HepG2 (cell line): ENCODE results near the gene TXNRD1. TPM values are rescaled to one million over a fixed set of nuclear protein-coding genes. Genes with fewer than 3 reads are reported as not detected.

Source experiments
- ATAC-seq: fragments of 200-7000 bp; cut with Tn5 transposase; 3 replicates; pipeline ENCODE4 v1.9.1; 2020; ENCODE audit warnings: mild to moderate bottlenecking, moderate library complexity
- BruUV-seq: library from RNA; stranded (reverse); fragments of 400-500 nt; replicated peaks from 2 replicates; lab custom pipeline; 2021; lab: Mats Ljungman, UMichigan
- CTCF ChIA-PET: fragments of 300-600 bp; formaldehyde crosslinking; extraction: SDS; loops from one replicate; lab custom pipeline; 2021; ENCODE audit warnings: low total read pairs, inconsistent platforms, low intra/inter-chr PET ratio; lab: Yijun Ruan, JAX
- POLR2A ChIA-PET: fragments of 350-600 bp; sonication (Branson Sonifier 250); formaldehyde crosslinking; loops from one replicate; lab custom pipeline; 2020; ENCODE audit warnings: antibody characterized with exemption, inconsistent platforms; lab: Yijun Ruan, JAX
- DNase-seq: peaks from one replicate; pipeline ENCODE4 v3.0.0-alpha.2; 2015; ENCODE audit warnings: low spot score
- FAIRE-seq: peaks from 3 replicates; lab custom pipeline; 2011; peaks lifted over from hg19 to GRCh38; lab: Jason Lieb, UNC
- H2AFZ ChIP-seq: one replicate; pipeline ENCODE4 v1.6.1; 2011; ENCODE audit warnings: low read length, inconsistent platforms
- H3K27ac ChIP-seq: fragments of 300-600 bp; 3 replicates; pipeline ENCODE4 v1.8.0; 2011; ENCODE audit warnings: mixed run types, mild to moderate bottlenecking, mixed read lengths, low read length, inconsistent platforms; ENCODE audit not compliant: insufficient read depth; ENCODE audit errors: extremely low read length
- H3K27me3 ChIP-seq, 2 experiments: fragments of 200-600 bp in 1 of 2; 2 replicates in 1 of 2; 3 replicates in 1 of 2; pipeline versions ENCODE4 v1.6.0 to v1.8.0; 2011; ENCODE audit warnings: low read length in 2 of 2, mild to moderate bottlenecking in 2 of 2, moderate library complexity in 2 of 2, inconsistent platforms in 1 of 2; ENCODE audit not compliant: insufficient read depth in 2 of 2, control insufficient read depth in 1 of 2
- H3K36me3 ChIP-seq, 2 experiments: fragments of 200-600 bp in 1 of 2; replicated peaks in 1 of 2; 2 replicates in 1 of 2; 3 replicates in 1 of 2; pipeline versions ENCODE4 v1.5.1 to v1.8.0; 2011; ENCODE audit warnings: low read length in 2 of 2, inconsistent platforms in 1 of 2; ENCODE audit not compliant: insufficient read depth in 2 of 2, control insufficient read depth in 1 of 2
- H3K4me1 ChIP-seq: 2 replicates; pipeline ENCODE4 v1.5.1; 2012; ENCODE audit warnings: low read length, inconsistent platforms; ENCODE audit not compliant: insufficient read depth
- H3K4me2 ChIP-seq: 2 replicates; pipeline ENCODE4 v1.6.0; 2011; ENCODE audit warnings: low read depth, low read length, inconsistent platforms
- H3K4me3 ChIP-seq, 3 experiments: fragments of 200-600 bp in 1 of 3; sonication (generic), shearing (Covaris generic) in 1 of 3; replicated peaks in 1 of 3; 2 replicates each; pipeline ENCODE4 v1.5.1; 2011 to 2016; ENCODE audit warnings: low read length in 3 of 3, inconsistent platforms in 2 of 3, low read depth in 2 of 3, mild to moderate bottlenecking in 2 of 3, control low read depth in 1 of 3, mixed read lengths in 1 of 3; ENCODE audit not compliant: insufficient read depth in 1 of 3
- H3K79me2 ChIP-seq: one replicate; pipeline ENCODE4 v1.6.1; 2011; ENCODE audit warnings: low read length, inconsistent platforms; ENCODE audit not compliant: insufficient read depth
- H3K9ac ChIP-seq: 2 replicates; pipeline ENCODE4 v1.6.0; 2011; ENCODE audit warnings: mild to moderate bottlenecking, low read depth, low read length, inconsistent platforms; ENCODE audit not compliant: insufficient read depth
- H3K9me3 ChIP-seq: 2 replicates; pipeline ENCODE4 v1.5.1; 2012; ENCODE audit warnings: mild to moderate bottlenecking, low read length
- H4K20me1 ChIP-seq: 2 replicates; pipeline ENCODE4 v1.6.0; 2011; ENCODE audit warnings: inconsistent platforms, mild to moderate bottlenecking, low read length, moderate library complexity; ENCODE audit not compliant: insufficient read depth
- BRD4 ChIP-seq: sonication (generic); formaldehyde crosslinking; IDR thresholded peaks from 2 replicates; pipeline ENCODE4 v1.4.0; 2020; ENCODE audit warnings: missing genetic modification reagents
- GPN1 ChIP-seq: sonication (generic); formaldehyde crosslinking; IDR thresholded peaks from 2 replicates; pipeline ENCODE4 v1.5.1; 2020; ENCODE audit warnings: missing genetic modification reagents, borderline replicate concordance
- HNRNPLL ChIP-seq: fragments of 200-400 bp; formaldehyde crosslinking; IDR thresholded peaks from 2 replicates; pipeline ENCODE4 v1.6.1; 2017; ENCODE audit warnings: mild to moderate bottlenecking, low read depth, low read length; ENCODE audit not compliant: poor library complexity, severe bottlenecking
- KDM3A ChIP-seq: IDR thresholded peaks from 2 replicates; pipeline ENCODE4 v1.6.1; 2018; ENCODE audit warnings: low read depth, missing compliant biosample characterization
- PHB2 ChIP-seq: fragments of 450-650 bp; IDR thresholded peaks from 2 replicates; pipeline ENCODE4 v1.6.1; 2018; ENCODE audit not compliant: partially characterized antibody
- RORA ChIP-seq: sonication (generic); formaldehyde crosslinking; IDR thresholded peaks from 2 replicates; pipeline ENCODE4 v1.5.0; 2020; ENCODE audit warnings: mild to moderate bottlenecking, missing genetic modification reagents, moderate library complexity
- SMYD3 ChIP-seq: sonication (generic); formaldehyde crosslinking; IDR thresholded peaks from 2 replicates; pipeline ENCODE4 v1.8.1; 2023; ENCODE audit warnings: mild to moderate bottlenecking, missing genetic modification reagents
- ZMYM4 ChIP-seq: sonication (generic); formaldehyde crosslinking; IDR thresholded peaks from 2 replicates; pipeline ENCODE4 v1.8.1; 2023; ENCODE audit warnings: mild to moderate bottlenecking, missing genetic modification reagents
- ZNF235 ChIP-seq: sonication (generic); formaldehyde crosslinking; IDR thresholded peaks from 2 replicates; pipeline ENCODE4 v1.8.1; 2023; ENCODE audit warnings: mild to moderate bottlenecking, missing genetic modification reagents, borderline replicate concordance
- ZNF614 ChIP-seq: IDR thresholded peaks from 2 replicates; pipeline ENCODE4 v1.6.1; 2018; ENCODE audit warnings: missing biosample characterization, missing genetic modification reagents, inconsistent platforms, borderline replicate concordance
- ZNF75D ChIP-seq: sonication (generic); formaldehyde crosslinking; IDR thresholded peaks from 2 replicates; pipeline ENCODE4 v1.8.1; 2023; ENCODE audit warnings: missing genetic modification reagents, mild to moderate bottlenecking, borderline replicate concordance
- ZNF839 ChIP-seq: sonication (generic); formaldehyde crosslinking; IDR thresholded peaks from 2 replicates; pipeline ENCODE4 v1.4.0; 2020; ENCODE audit warnings: missing genetic modification reagents, mild to moderate bottlenecking, borderline replicate concordance
- WGBS: methylation state at CpG from one replicate; pipeline ENCODE4 v1.1.6; 2017; ENCODE audit warnings: low lambda C conversion rate; 5-methylcytosine and 5-hydroxymethylcytosine counted together
- in situ Hi-C: cut with HindIII; loops from 2 replicates; pipeline ENCODE4 v1.10.0; 2017; ENCODE audit warnings: low pct_unique_long_range_greater_than_20kb; ENCODE audit not compliant: extremely low pct_ligation_motif_present
- intact Hi-C: fragments of 100-400 bp; cut with micrococcal nuclease; formaldehyde crosslinking; loops from one replicate; pipeline ENCODE4 v1.10.0; 2022; ENCODE audit not compliant: unreplicated experiment
- polyA plus RNA-seq, 8 experiments: library from polyadenylated mRNA; depleted of rRNA in 3 of 8; stranded (reverse) in 7 of 8; unstranded in 1 of 8; fragments of >200 nt; fragmentation: Illumina TruSeq in 4 of 8; extraction: Trizol in 4 of 8; gene quantifications; 2 replicates each; pipeline versions ENCODE4 v1.2.1 to v1.2.3, GENCODE V29; 2011 to 2016; ENCODE audit warnings: low read depth in 4 of 8, missing spikeins in 1 of 8, mixed read lengths in 1 of 8; ENCODE audit not compliant: insufficient read depth in 1 of 8
- total RNA-seq, 5 experiments: library from RNA; depleted of rRNA; stranded (reverse); fragments of >200 nt; fragmentation: Illumina TruSeq; extraction: Trizol; gene quantifications; 2 replicates each; pipeline ENCODE4 v1.2.3, GENCODE V29; 2016; ENCODE audit warnings: low read depth in 1 of 5

TXNRD1 gene
- total and polyA plus RNA-seq, 2 of the 13 experiments (the other 11 are each of a cell fraction or from before 2014, with no cell fraction given) = 54.0 to 190 TPM

GRCh38 chr12:104359216-104359615, 143.6 kb downstream of the TXNRD1 start:
- WGBS = 97% methylated on average over 10 of the region's 10 CpGs
- POLR2A ChIA-PET = no interaction called here
- H4K20me1 ChIP-seq = peaks cover 6% of the 10 kb centered on the region; the same call in 1 of the 2 replicates
- CTCF ChIA-PET = interaction anchor here (3.1 kb wide), 1 partner anchor 158 kb away, joined by 29 read pairs; no protein-coding TSS in a partner anchor
- intact Hi-C loops = no loop called here
- no peaks in the 10 kb centered on the region for H3K9me3 ChIP-seq
- peak; percentile 6; the same call in 2 of the 3 replicates for ATAC-seq
- no peak overlapping the region for H2AFZ ChIP-seq
- no peaks in the 10 kb centered on the region for H3K4me1 ChIP-seq
- no peaks in the 10 kb centered on the region for H3K36me3 ChIP-seq
- no TSS peak for BruUV-seq
- no peak for DNase-seq
- no peak for FAIRE-seq
- H3K27me3 ChIP-seq = no peaks in the 10 kb centered on the region
- H3K79me2 ChIP-seq = no peaks in the 10 kb centered on the region
- TF ChIP-seq HNRNPLL = no peak
- TF ChIP-seq GPN1 (CRISPR knock-in tag) = no peak
- no peak for TF ChIP-seq SMYD3 (CRISPR knock-in tag)
- no peak for TF ChIP-seq BRD4 (CRISPR knock-in tag)
- in situ Hi-C loops = loop anchor here (5.0 kb wide), 1 partner anchor 157 kb away; no protein-coding TSS in a partner anchor
- no peak overlapping the region for H3K4me2 ChIP-seq
- H3K4me3 ChIP-seq = no peak overlapping the region
- no peak overlapping the region for H3K27ac ChIP-seq
- no peak overlapping the region for H3K9ac ChIP-seq

GRCh38 chr12:104360157-104360556, 144.6 kb downstream of the TXNRD1 start:
- Histone ChIP-seq H3K4me2 (no peak overlapping the region), H3K9ac (no peak overlapping the region), H3K4me3 (no peak overlapping the region), H3K27me3 (no peaks in the 10 kb centered on the region), H3K79me2 (no peaks in the 10 kb centered on the region), H3K27ac (no peak overlapping the region), H3K9me3 (no peaks in the 10 kb centered on the region), H4K20me1 (peaks cover 2% of the 10 kb centered on the region; the same call in 1 of the 2 replicates), H2AFZ (no peak overlapping the region), H3K4me1 (no peaks in the 10 kb centered on the region), H3K36me3 (no peaks in the 10 kb centered on the region)
- in situ Hi-C loops (no loop called here), intact Hi-C loops (no loop called here)
- ChIA-PET CTCF (interaction anchor here (3.1 kb wide), 1 partner anchor 159 kb away, joined by 29 read pairs; no protein-coding TSS in a partner anchor), POLR2A (no interaction called here)
- FAIRE-seq (no peak), DNase-seq (no peak), ATAC-seq (no peak)
- BruUV-seq = no TSS peak
- WGBS = 92% methylated on average over 3 of the region's 3 CpGs
- TF ChIP-seq ZMYM4 = no peak
- TF ChIP-seq PHB2 = no peak
- TF ChIP-seq RORA (CRISPR knock-in tag) = no peak
- no peak for TF ChIP-seq ZNF839 (CRISPR knock-in tag)
- TF ChIP-seq KDM3A = no peak
- no peak for TF ChIP-seq ZNF235 (CRISPR knock-in tag)
- TF ChIP-seq ZNF614 (CRISPR knock-in tag) = no peak
- TF ChIP-seq ZNF75D (CRISPR knock-in tag) = no peak
